ENCODE results near the gene TSPO2. TPM values are rescaled to one million over a fixed set of nuclear protein-coding genes. Genes with fewer than 3 reads are reported as not detected.

Gene TSPO2
- total and polyA plus RNA-seq, 2 of the 13 experiments (the other 11 are each of a cell fraction or from before 2014, with no cell fraction given) = 0.55 TPM; not detected in 1

- TF ChIP-seq, protein P1, sequence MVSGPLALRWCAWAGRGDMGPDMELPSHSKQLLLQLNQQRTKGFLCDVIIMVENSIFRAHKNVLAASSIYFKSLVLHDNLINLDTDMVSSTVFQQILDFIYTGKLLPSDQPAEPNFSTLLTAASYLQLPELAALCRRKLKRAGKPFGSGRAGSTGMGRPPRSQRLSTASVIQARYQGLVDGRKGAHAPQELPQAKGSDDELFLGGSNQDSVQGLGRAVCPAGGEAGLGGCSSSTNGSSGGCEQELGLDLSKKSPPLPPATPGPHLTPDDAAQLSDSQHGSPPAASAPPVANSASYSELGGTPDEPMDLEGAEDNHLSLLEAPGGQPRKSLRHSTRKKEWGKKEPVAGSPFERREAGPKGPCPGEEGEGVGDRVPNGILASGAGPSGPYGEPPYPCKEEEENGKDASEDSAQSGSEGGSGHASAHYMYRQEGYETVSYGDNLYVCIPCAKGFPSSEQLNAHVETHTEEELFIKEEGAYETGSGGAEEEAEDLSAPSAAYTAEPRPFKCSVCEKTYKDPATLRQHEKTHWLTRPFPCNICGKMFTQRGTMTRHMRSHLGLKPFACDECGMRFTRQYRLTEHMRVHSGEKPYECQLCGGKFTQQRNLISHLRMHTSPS (CRISPR knock-in tag; IDR thresholded peaks at IDR 0.05; ENCODE audit: low read depth) = no peak; the same call in 1 of the 2 replicates
- no peak for TF ChIP-seq FOXP4 (CRISPR knock-in tag; IDR thresholded peaks at IDR 0.05)
- 0 out of 2 replicates have a peak, but pooled peaks have one; percentile 15 for TF ChIP-seq JUND (CRISPR knock-in tag; IDR thresholded peaks at IDR 0.05)
- TF ChIP-seq ZNF761 (CRISPR knock-in tag; conservative IDR thresholded peaks at IDR 0.05) = 0 out of 2 replicates have a peak, but pooled peaks have one; percentile 19
- TF ChIP-seq ZFP36L1 (CRISPR knock-in tag; IDR thresholded peaks at IDR 0.05) = 0 out of 2 replicates have a peak, but pooled peaks have one; percentile 37
- peak; percentile 58 for TF ChIP-seq ZMYM4 (CRISPR knock-in tag; IDR thresholded peaks at IDR 0.05)
- TF ChIP-seq SMARCC2 (IDR thresholded peaks at IDR 0.05) = no peak
- TF ChIP-seq HNRNPLL (IDR thresholded peaks at IDR 0.05; ENCODE audit: low read depth, low read length, poor library complexity, severe bottlenecking) = peak; percentile 72
- no peak for TF ChIP-seq HOXA9 (CRISPR knock-in tag; IDR thresholded peaks at IDR 0.05; ENCODE audit: borderline replicate concordance)
- TF ChIP-seq GFI1 (CRISPR knock-in tag; IDR thresholded peaks at IDR 0.05; ENCODE audit: borderline replicate concordance) = no peak
- TF ChIP-seq BCL6 (CRISPR knock-in tag; IDR thresholded peaks at IDR 0.05) = no peak
- TF ChIP-seq YEATS2 (CRISPR knock-in tag; IDR thresholded peaks at IDR 0.05; ENCODE audit: borderline replicate concordance) = no peak; the same call in 1 of the 2 replicates
- TF ChIP-seq, protein P2, sequence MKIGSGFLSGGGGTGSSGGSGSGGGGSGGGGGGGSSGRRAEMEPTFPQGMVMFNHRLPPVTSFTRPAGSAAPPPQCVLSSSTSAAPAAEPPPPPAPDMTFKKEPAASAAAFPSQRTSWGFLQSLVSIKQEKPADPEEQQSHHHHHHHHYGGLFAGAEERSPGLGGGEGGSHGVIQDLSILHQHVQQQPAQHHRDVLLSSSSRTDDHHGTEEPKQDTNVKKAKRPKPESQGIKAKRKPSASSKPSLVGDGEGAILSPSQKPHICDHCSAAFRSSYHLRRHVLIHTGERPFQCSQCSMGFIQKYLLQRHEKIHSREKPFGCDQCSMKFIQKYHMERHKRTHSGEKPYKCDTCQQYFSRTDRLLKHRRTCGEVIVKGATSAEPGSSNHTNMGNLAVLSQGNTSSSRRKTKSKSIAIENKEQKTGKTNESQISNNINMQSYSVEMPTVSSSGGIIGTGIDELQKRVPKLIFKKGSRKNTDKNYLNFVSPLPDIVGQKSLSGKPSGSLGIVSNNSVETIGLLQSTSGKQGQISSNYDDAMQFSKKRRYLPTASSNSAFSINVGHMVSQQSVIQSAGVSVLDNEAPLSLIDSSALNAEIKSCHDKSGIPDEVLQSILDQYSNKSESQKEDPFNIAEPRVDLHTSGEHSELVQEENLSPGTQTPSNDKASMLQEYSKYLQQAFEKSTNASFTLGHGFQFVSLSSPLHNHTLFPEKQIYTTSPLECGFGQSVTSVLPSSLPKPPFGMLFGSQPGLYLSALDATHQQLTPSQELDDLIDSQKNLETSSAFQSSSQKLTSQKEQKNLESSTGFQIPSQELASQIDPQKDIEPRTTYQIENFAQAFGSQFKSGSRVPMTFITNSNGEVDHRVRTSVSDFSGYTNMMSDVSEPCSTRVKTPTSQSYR (CRISPR knock-in tag; IDR thresholded peaks at IDR 0.05; ENCODE audit: borderline replicate concordance) = peak; percentile 84
- TF ChIP-seq AGO1 (IDR thresholded peaks at IDR 0.05; ENCODE audit: low read depth, low read length, poor library complexity, severe bottlenecking) = peak; percentile 31
- TF ChIP-seq, protein P3, sequence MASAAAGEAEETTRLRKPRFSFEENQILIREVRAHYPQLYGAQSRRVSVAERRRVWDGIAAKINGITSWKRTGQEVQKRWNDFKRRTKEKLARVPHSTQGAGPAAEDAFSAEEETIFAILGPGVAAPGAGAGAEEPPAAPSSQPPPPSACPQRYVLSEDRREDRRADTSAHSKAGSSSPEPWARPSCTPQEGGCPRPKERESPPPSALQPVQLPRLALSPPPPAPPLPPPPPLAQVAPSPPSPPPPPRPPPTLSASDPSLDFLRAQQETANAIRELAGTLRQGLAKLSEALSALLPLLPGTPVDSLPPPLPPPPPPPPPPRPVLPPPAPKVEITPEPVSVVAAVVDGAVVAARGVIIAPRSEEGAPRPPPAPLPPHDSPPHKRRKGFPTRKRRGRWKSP (CRISPR knock-in tag; IDR thresholded peaks at IDR 0.05) = no peak; the same call in 1 of the 2 replicates
Observed at GRCh38 chr6:41073203-41073967, 31.1 kb downstream of the TSPO2 start (continued).

Data from HepG2 (cell line).